Suprapubic skin (tissue), 3 donors: ENCODE measurements around the gene OLR1.

Experiments used
- CTCF ChIP-seq, 2 donors: fragments of 200-600 bp in 1 of 2; fragments of 450-650 bp in 1 of 2; sonication (generic) in 1 of 2; IDR thresholded peaks; one replicate each; pipeline ENCODE4 v1.5.1; 2016 to 2019; ENCODE audit warnings: antibody characterized with exemption in 2 of 2, mild to moderate bottlenecking in 1 of 2, moderate library complexity in 1 of 2
- POLR2AphosphoS5 ChIP-seq, 3 donors: sonication (generic); formaldehyde crosslinking; IDR thresholded peaks; one replicate each; pipeline ENCODE4 v1.6.1; 2017; ENCODE audit warnings: antibody characterized with exemption in 3 of 3

GRCh38 chr12:10111451-10111850 is 60.5 kb downstream of the OLR1 start:
- TF ChIP-seq CTCF (IDR thresholded peaks at IDR 0.05) (no peak), POLR2AphosphoS5 (IDR thresholded peaks at IDR 0.05) (no peak)
